ENCODE measurements around the gene ENC1.

ENC1 gene

DNA sequence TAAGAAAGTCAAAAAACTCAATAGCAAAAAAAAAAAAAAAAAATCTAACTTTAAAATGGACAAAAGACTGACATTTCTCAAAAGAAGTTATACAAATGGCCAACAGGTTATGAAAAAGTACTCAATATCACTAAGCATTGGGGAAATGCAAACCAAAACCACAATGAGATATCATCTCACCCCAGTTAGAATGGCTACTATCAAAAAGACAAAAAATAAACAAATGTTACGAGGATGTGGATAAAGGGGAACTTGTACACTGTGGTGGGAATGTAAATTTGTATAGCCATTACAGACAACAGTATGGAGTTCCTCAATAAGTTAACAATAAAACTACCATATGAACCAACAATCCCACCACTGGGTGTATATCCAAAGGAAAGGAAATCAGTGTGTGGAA, 37.2 kb downstream of the ENC1 start:
- DNase-seq, result no peak

DNA sequence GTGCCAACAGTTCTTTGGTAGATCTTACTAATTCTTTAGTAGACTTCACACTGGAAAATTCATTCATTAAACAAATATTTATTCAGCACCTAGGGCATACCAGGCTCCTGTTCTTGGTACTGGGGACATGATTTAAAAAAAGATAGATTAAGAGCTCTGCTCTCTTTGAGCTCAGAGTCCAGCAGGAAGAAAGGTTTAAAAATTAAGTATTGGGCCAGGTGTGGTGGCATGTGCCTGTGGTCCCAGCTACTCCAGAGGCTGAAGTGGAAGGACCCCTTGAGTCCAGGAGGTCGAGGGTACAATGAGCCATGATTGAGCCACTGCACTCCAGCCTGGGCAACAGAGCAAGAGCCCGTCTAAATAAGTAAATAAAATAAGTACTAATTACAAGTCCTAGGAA, 41.4 kb downstream of the ENC1 start:
- no peak for DNase-seq

DNA sequence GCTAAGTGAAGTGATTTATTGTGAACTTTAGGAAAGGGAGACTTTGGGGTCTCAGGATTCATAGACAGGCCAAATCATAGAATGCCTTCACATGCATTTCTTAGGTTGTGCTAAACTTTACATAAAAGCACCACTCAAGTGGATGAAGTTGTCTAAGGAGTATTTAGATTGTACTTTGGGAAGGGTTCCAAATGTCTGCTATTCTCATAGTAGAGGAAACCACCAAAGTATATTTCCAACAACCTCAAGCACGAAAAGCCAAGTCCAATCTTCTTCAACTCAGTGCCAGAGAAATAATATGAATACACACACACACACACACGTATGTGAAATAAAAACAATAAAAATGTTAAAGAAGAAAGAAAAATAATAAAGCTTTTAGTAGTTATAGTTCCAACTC, 41.8 kb downstream of the ENC1 start:
- peak; percentile 29 for DNase-seq

DNA sequence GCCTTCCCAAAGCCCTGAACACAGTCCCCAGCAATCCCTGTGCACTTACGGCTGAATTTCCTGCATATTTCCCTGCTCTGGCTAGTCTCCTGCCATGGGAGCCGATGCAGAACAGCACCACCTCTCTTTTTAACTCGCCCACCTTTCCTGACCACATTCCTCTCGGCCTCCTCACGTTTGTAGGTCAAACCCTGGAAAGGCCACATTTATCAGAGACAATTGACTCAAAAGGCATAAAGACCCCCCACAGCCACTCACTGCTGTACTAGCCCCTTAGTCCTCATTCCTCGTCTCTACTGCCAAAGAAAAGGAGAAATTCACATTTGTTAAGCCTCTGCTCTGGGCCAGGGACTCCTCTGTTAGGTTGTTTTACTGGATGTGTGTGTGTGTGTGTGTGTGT, 43.6 kb downstream of the ENC1 start:
- no peak for DNase-seq

DNA sequence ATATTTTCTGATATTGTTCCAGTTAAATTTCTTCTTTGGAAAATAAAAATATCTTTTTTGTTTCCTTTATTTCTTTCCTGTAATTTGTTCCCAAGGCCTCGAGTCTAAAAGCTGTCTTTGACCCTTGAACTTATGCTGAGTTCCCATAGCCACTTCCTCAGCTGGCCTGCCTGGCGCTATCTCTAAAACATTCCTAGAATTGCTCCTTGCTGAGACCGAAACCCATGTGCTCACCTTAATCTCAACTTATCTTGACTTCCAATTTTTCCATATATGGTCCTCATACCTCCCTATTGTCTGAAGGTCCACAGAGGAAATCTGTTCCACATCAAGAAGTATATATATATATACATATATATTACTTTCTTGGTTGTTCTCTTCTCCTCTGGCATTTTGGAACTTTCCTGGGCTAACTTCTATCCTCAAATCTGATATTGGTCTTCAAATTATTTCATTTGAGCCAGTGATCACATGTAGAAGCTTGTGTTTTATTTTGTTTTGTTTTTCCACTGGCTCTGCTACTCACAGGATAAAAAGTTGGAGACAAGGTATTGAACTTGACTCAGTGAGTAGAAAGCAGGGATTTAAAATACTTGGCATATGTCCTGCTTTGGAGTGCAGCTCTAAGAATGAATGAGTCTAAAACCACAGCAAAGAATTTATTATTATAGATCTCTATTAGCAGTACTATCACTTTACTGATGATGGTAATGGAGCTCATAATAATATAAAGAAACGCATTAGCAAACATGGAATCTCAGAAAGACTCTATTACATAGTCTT, 45.2 kb downstream of the ENC1 start:
- peak; percentile 95 for DNase-seq

DNA sequence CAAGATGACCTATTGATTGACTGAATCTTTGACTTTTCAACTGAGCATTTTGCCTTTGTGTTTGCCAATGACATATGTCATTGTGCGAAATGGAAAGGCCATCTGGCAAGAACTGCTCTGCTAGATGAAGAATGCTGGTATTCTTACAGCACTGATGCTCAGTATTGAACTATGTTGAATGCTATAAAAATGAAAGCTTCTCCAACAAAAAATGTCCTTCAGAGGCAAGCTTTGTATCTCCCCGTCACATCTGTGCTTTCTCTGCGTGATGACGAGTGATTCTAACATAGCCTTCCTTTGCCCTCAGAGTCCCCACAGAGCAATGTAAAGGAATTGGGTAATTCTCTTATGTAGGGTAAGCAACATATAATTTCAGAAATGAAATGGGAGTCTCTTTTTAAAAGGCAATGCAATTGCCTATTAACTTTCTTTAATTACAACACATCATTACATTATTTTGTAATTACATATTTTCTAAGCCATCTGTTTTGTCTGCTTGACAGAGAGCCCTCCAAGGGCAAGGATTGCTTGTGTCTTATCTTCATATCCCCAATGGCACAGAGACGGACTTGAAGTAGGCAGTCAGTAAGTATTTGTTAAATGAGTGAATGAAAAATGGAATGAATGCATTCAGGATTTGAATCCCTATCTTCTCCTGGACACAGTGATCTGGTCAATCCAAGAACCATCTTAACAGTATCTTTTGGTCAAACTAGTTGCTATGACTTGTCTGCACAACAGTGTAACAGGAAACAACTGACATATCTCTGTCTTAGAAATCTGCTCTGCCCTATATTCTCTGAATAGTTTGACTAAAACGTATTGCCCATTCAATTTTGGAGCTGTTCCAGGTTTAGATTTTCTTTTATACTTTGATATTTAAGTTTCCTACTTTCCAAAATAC, 46.1 kb downstream of the ENC1 start:
- DNase-seq, result peak; percentile 67

DNA sequence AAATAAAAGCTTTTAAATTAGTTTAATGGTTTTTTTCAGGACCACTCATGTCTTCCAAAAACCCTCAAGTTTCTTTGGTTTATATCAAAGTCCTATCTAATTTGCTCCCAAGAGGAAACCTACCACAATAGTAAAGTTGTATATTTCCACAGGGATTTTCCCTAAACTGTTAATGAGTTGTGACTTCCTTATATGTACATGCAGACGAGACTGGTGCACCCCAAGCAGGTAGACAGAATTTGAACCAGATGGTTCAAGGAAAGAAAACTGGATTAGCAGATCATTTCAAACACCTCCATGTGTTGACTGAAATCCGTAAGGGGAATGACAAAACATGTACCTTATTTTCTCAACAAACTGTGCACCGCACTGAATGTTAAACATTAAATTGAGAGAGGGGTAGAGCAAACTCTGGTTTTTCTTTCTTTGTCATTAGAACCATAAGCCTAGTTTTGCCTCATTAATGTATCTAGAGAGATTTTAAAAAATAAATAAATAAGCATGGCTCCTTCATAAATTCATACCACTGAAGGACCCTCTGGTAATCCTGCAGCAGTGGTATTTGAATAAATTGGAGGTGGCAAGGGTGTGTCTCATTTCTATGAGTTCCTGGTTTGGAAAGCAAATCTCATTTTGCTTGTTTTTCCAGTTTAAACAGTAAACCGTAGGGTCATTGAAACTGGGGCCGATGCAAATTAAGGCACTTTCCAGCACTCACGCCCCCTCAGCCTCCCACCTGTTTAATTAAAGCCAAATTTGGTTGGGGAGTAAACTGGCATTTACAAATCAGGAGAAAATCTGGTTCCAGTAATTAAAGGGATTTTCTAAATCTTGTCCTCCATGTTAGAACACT, 51.1 kb downstream of the ENC1 start:
- no peak for DNase-seq

DNA sequence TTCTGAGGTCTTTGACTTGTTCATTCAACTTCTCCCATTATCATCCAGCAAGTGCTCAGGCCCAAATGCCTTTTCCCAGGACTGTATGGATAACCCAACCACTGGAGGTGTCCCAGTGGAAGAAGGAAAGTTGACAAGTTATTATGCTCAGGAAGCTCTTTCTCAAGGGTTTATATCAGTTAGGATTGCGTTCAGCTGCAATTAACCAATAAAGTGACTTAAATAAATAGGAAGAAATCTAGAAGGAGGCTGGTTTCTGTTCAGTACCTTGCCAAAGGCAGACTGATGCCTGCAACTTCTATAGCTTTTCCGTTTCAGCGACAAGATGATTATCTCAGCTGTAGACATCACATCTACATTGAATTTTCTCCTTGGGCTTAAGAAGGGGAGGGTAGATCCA, 52.1 kb downstream of the ENC1 start:
- no peak for DNase-seq

DNA sequence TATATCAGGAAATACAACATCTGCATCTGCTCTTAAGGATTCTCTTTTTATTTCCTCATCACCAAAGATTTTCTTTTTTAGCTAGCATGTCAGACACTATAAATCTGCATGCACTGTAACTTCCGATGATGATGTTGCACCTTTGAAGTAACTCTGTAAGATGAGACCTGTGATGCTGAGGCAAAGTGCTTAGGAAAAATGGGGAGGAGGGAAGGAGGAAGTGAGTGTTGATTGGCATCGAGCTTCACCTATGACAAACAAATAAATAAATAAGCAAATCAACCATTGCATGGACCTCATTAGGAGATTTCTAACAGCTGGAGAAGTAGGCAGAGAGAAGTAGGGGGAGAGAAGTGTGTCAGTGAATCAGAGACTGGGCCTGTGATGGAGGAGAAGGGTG, 52.6 kb downstream of the ENC1 start:
- DNase-seq, result no peak

DNA sequence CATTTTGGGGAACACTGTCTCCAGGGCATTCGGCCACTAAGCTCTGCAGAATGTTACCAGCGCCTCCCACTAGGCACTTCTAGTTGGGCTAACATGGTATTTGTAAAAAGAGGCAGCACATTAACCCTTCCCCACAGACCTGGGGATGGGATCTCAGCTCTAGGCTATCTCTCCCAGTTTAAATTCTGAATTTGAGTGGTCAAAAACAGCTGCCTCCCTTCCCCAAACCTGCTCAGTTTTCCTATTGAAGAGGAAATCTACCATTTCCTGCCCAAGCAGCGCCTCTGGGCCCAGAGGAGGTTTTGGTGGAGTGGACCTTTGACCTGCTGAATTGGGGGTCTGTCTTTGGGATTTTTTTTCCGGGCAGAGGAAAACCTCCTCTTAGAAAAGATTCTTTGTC, 53.2 kb downstream of the ENC1 start:
- DNase-seq, result no peak

DNA sequence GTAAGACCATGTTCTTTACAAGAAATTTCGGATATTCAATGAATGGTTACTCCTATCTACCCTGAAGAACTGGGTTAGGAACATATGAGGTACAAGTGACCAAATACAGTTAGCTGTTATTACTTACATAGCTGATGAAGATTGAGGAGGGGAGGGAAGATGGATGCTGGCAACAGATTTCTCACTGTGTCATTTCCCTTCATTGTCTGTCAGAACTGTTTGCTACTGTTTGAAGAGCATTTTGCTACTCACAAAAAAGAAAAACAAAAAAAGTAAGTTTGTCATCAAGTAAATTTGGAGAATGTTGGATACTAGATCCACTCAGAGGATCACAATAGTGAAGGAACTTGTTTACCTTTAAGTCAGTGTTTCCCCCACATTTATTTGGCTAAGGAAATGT, 53.7 kb downstream of the ENC1 start:
- no peak for DNase-seq

DNA sequence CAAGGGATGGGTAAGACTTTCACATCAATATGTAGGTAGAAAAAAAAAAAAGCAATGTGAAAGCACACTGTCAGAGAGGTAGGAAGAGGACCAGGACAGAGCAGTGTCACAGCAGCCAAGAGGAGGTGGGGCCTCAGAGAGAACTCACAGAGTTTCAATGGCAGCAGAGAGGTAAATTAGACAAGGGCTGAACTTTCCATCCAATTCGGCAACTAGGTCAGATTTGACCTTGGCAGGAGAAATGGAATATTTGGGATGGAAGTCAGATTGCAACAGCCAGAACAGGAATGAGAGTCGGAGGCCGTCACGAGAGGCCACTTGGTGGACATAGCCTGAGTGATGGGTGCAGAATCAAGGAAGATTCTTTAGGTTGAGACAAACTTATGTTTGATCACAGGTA, 57.7 kb downstream of the ENC1 start:
- no peak for DNase-seq

DNA sequence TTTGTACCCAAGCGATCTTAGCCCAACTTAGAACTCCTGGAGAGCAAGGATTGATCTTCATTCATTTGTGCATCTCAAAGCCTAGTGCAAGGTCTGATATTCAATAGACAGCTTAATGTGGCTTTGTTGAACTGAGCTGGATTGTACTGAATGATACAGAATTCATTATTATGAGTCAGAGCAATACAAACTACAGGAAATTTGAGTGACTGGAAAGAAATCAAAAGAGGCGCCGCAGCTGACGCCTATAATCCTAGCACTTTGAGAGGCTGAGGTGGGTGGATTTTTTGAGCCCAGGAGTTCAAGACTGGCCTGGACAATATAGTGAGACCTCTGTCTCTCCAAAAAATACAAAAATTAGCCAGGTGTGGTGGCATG, 58.6 kb downstream of the ENC1 start:
- peak; percentile 27 for DNase-seq

DNA sequence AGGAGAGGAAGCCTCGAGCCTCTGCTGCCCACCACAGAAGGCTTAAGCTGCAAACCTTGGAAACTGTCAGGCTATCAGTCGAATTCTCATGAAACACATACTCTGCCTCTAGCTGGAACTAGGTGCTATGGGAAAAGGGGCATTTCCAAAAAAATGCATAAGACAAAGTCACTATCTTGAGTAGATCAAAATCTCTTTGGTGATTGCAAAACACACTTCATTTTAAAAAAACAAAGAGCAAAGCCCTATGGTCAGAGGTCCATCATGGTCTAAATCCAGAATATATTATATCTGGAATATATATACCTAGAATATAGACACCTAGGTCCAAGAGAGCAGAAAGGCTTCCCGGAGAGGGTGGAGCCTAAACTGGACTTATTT, 59.8 kb downstream of the ENC1 start:
- no peak for DNase-seq

DNA sequence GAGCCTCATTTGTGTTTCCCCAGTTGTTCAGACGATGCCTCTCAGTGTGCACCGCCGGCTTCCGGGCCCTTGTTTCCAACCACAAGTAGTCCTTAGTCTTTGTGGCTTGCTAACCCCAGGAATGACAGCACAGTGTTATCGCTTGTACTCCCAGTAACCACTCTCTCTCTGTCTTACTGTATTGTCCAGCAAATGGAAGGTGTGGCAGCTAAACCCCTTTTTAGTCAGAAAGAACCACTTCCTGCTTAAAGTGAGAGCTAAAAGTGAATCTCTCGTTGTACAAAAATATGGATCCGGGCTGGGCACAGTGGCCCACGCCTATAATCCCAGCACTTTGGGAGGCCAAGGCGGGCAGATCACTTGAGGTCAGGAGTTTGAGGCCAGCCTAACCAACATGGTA, 61.3 kb downstream of the ENC1 start:
- peak; percentile 27 for DNase-seq

DNA sequence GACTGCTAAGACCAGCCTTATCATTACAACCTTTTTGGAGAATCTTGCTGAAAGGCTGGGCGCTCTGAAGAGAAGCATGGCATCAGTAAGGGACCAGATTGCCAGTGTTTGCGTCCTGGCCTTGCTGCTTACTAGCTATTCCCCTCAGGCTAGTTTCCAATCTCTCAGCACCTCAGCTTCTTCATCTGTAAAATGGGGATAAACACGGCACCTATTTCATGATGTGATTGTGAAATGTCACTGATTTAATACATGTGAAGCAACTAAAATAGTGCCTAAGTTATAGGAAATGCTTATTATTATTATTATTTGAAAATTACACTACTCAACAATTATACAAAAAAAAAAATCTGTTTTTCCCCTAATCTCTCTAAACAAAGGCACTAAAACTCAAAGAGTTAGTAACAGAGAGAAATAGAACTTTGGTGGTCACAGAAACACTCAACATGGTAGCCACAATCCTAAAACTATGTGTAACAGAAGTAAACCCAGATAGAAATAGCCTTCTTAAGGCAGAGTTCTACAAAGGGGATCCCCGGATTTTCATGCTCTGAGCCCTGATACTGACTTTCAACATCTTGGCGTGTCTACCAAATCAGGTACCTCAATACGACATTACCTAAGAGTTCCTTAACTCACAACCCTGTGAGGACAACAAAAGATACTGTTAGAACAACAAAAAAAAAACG, 62.0 kb downstream of the ENC1 start:
- DNase-seq, result no peak

Data from NCI-H226 (cell line).